GM10847 (cell line): ENCODE measurements around the gene PKHD1.

Experiments used
- POLR2A ChIP-seq: IDR thresholded peaks from 2 replicates; pipeline ENCODE4 v1.6.1; 2011; ENCODE audit not compliant: insufficient read length; ENCODE audit errors: extremely low read depth

PKHD1 gene

DNA sequence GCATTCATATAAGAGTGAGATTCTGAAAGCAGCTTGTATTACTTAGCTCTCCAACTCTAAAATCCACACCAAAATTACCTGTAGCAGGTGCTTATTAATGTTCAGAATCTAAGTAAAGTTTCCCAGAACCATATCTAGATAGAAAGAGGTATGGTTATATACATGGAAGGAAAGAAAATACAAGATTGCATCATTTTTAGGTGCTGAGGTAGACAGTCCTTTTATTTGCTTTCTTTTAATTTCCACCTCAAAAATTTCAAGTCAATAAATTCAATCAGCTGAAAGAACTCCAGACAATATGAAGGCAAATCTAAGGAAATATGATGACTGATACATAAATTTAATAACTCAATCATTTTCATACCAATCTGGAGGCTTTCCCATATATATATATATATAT is 521.9 kb downstream of the PKHD1 start:
- TF ChIP-seq POLR2A: no peak
